Effector memory CD8-positive, alpha-beta T cell (primary cell): ENCODE measurements around the gene MKI67.
"Not testable (repeated sequence)": the region's sequence is repeated elsewhere in the genome, so short reads cannot be mapped to it uniquely, and the experiment has no call there.

Source experiments
- ATAC-seq: fragments of 150-1000 bp; cut with Tn5 transposase; replicated peaks from 2 replicates; pipeline ENCODE4 v1.10.0; 2021; ENCODE audit warnings: mild to moderate bottlenecking, moderate library complexity
- DNase-seq, 3 experiments: peaks; one replicate each; pipeline ENCODE4 v3.0.0; 2021
- H3K27ac Mint-ChIP-seq, 2 donors: one replicate each; pipeline ENCODE4 v1.8.0; 2022; ENCODE audit warnings: mild to moderate bottlenecking in 2 of 2, mixed read lengths in 2 of 2, moderate library complexity in 2 of 2
- H3K27me3 Mint-ChIP-seq, 2 donors: one replicate each; pipeline ENCODE4 v1.8.0; 2022; ENCODE audit warnings: mixed read lengths in 2 of 2
- H3K36me3 Mint-ChIP-seq: one replicate; pipeline ENCODE4 v1.8.0; 2022; ENCODE audit warnings: mild to moderate bottlenecking, moderate library complexity, mixed read lengths; ENCODE audit not compliant: insufficient read depth
- H3K4me1 Mint-ChIP-seq, 2 donors: one replicate each; pipeline ENCODE4 v1.8.0; 2022; ENCODE audit warnings: low read depth in 2 of 2, mixed read lengths in 2 of 2
- H3K4me3 Mint-ChIP-seq, 2 donors: one replicate each; pipeline ENCODE4 v1.8.0; 2022; ENCODE audit warnings: mild to moderate bottlenecking in 2 of 2, mixed read lengths in 2 of 2, moderate library complexity in 2 of 2
- H3K9me3 Mint-ChIP-seq, 2 donors: one replicate each; pipeline ENCODE4 v1.8.0; 2022; ENCODE audit warnings: mixed read lengths in 2 of 2
- total RNA-seq, 9 experiments: gene quantifications; one replicate each; lab custom pipeline; 2026; lab: John Stamatoyannopoulos, UW

MKI67 gene, protein sequence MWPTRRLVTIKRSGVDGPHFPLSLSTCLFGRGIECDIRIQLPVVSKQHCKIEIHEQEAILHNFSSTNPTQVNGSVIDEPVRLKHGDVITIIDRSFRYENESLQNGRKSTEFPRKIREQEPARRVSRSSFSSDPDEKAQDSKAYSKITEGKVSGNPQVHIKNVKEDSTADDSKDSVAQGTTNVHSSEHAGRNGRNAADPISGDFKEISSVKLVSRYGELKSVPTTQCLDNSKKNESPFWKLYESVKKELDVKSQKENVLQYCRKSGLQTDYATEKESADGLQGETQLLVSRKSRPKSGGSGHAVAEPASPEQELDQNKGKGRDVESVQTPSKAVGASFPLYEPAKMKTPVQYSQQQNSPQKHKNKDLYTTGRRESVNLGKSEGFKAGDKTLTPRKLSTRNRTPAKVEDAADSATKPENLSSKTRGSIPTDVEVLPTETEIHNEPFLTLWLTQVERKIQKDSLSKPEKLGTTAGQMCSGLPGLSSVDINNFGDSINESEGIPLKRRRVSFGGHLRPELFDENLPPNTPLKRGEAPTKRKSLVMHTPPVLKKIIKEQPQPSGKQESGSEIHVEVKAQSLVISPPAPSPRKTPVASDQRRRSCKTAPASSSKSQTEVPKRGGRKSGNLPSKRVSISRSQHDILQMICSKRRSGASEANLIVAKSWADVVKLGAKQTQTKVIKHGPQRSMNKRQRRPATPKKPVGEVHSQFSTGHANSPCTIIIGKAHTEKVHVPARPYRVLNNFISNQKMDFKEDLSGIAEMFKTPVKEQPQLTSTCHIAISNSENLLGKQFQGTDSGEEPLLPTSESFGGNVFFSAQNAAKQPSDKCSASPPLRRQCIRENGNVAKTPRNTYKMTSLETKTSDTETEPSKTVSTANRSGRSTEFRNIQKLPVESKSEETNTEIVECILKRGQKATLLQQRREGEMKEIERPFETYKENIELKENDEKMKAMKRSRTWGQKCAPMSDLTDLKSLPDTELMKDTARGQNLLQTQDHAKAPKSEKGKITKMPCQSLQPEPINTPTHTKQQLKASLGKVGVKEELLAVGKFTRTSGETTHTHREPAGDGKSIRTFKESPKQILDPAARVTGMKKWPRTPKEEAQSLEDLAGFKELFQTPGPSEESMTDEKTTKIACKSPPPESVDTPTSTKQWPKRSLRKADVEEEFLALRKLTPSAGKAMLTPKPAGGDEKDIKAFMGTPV (N-terminal part only)
- 1.5 to 73.3 (median 3.6) reads per million in 9 experiments for total RNA-seq

- peaks cover 17% of the 10 kb centered on the region in 2 donors for H3K27me3 Mint-ChIP-seq
- peak; percentile 94 for ATAC-seq
- peaks cover 7 to 15% of the 10 kb centered on the region in 2 donors for H3K4me1 Mint-ChIP-seq
- peak; percentile 83 to 88 (median 85) for DNase-seq
- no peaks in the 10 kb centered on the region for H3K9me3 Mint-ChIP-seq
- peak within 1 kb of the TSS; percentile 89 to 92 for H3K4me3 Mint-ChIP-seq
- peaks cover 20% of the 10 kb centered on the region for H3K36me3 Mint-ChIP-seq
- peak within 1 kb of the TSS; percentile 16 to 85 for H3K27ac Mint-ChIP-seq
These were observed at the start of gene MKI67 for GRCh38 chr10:128125944-128126764. TSS of gene MKI67 (minus strand) at chr10:128126423. CDS start at chr10:128125667, 756 bp downstream.

- DNase-seq (no peak), ATAC-seq (no peak)
- Mint-ChIP-seq H3K36me3 (peaks cover 2% of the 10 kb centered on the region), H3K9me3 (peaks cover 0 to 13% of the 10 kb centered on the region in 2 donors), H3K4me1 (peaks cover 0 to 1% of the 10 kb centered on the region in 2 donors), H3K27me3 (peaks cover 12 to 19% of the 10 kb centered on the region in 2 donors), H3K27ac (no peak overlapping the region), H3K4me3 (no peak overlapping the region)
These were observed 48.6 kb upstream of the MKI67 start for GRCh38 chr10:128174581-128175559.

GRCh38 chr10:128173386-128173785 is 47.2 kb upstream of the MKI67 start:
- Mint-ChIP-seq H3K4me1 (no peaks in the 10 kb centered on the region), H3K27me3 (peaks cover 26 to 34% of the 10 kb centered on the region in 2 donors), H3K36me3 (peaks cover 2% of the 10 kb centered on the region), H3K4me3 (no peak overlapping the region), H3K9me3 (peaks cover 0 to 13% of the 10 kb centered on the region in 2 donors), H3K27ac (no peak overlapping the region)
- no peak for ATAC-seq
- DNase-seq: no peak

DNA sequence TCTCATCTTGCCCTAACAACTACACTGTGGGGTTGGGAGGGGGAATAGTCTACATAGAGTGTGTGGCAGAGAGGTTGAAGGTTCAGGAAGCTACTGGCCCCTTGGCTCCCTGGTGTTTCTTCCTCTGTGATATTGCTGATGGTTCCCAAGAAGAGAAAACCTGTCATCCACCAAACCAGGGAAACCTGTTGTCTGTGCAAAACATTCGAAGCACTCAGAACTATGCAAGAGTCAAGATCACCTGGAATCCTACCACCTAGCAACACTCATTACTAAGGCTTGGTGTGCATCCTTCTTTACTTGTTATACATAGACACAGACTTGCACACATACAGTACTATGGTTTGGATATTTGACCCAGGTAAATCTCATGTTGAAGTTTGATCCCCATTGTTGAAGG is 46.5 kb upstream of the MKI67 start:
- DNase-seq (no peak), ATAC-seq (no peak)
- H3K9me3 Mint-ChIP-seq: peaks cover 0 to 13% of the 10 kb centered on the region in 2 donors
- no peaks in the 10 kb centered on the region for H3K4me1 Mint-ChIP-seq
- H3K27me3 Mint-ChIP-seq: peaks cover 29 to 39% of the 10 kb centered on the region in 2 donors
- H3K27ac Mint-ChIP-seq: no peak overlapping the region
- no peak overlapping the region for H3K4me3 Mint-ChIP-seq
- peaks cover 2% of the 10 kb centered on the region for H3K36me3 Mint-ChIP-seq

DNA sequence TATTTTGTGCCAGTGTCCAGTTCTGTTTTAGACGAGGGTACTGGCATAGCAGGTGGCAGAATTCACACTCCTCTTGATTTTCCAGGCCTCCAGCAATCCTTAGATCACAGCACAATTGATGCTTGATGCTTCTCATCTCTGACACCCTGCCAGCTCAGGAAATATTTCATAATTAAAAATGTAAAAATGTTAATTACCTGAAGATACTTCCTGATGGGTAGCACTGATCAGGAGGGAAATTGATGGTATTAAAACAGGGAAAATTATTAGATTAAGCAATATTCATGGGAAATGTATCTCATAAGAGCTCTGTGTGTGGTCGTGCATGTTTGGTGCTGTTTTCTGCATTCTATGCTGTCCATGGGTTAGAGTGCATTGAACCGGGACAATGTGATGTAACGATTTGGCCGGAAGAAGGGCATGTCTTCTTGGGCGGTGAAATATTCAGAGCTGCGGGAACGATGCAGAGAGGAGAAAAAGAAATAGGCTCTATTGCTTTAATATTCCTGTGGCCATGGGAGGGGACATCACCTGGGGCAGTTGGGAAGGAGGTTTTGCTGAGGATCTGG is 43.7 kb upstream of the MKI67 start:
- no peaks in the 10 kb centered on the region for H3K4me1 Mint-ChIP-seq
- H3K36me3 Mint-ChIP-seq: peaks cover 2% of the 10 kb centered on the region
- H3K27ac Mint-ChIP-seq: no peak overlapping the region
- ATAC-seq: no peak
- H3K9me3 Mint-ChIP-seq: peaks cover 0 to 13% of the 10 kb centered on the region in 2 donors
- H3K27me3 Mint-ChIP-seq: peaks cover 35 to 44% of the 10 kb centered on the region in 2 donors
- H3K4me3 Mint-ChIP-seq: no peak overlapping the region
- no peak for DNase-seq

DNA sequence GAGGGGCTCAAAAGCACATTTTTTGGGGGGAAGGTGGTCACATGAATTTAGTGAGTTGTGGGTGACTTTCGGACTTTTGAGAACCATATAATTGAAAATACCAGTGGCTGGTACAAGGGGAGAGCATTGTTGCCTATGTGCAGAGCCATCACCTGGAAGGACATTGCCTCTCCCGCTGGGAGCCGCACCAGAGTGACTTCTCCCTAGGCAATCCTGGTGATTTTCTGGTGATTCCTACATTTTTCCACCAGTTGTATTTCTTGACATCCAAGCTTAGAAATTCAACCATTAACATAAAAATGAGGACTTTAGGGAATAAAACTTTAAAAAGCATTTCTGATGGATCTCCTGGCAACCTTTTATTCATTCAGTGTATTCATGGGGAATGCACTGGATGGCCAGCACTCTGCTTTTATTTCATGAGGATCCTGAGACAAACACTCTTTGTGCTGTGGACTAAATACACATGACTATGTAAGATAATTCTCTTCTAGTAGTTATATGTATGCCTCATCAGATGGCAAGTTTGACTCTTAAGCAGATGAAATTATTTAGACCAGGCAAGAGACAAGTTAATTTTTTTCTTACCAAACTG is 41.8 kb upstream of the MKI67 start:
- Mint-ChIP-seq H3K9me3 (peaks cover 0 to 5% of the 10 kb centered on the region in 2 donors), H3K27me3 (peaks cover 38 to 42% of the 10 kb centered on the region in 2 donors), H3K4me3 (no peak overlapping the region), H3K4me1 (no peaks in the 10 kb centered on the region), H3K36me3 (no peaks in the 10 kb centered on the region), H3K27ac (no peak overlapping the region)
- DNase-seq (no peak), ATAC-seq (no peak)

GRCh38 chr10:128167123-128167522 is 40.9 kb upstream of the MKI67 start:
- not testable (repeated sequence) for ATAC-seq, DNase-seq, H3K27ac Mint-ChIP-seq, H3K9me3 Mint-ChIP-seq, H3K4me3 Mint-ChIP-seq, H3K36me3 Mint-ChIP-seq, H3K4me1 Mint-ChIP-seq
- peaks cover 33 to 35% of the 10 kb centered on the region in 2 donors for H3K27me3 Mint-ChIP-seq

- Mint-ChIP-seq H3K4me3 (no peak overlapping the region), H3K4me1 (peaks cover 0 to under 1% of the 10 kb centered on the region in 2 donors), H3K9me3 (no peaks in the 10 kb centered on the region), H3K27me3 (peaks cover 37 to 40% of the 10 kb centered on the region in 2 donors), H3K36me3 (no peaks in the 10 kb centered on the region), H3K27ac (no peak overlapping the region)
- DNase-seq (no peak), ATAC-seq (no peak)
These were observed 39.9 kb upstream of the MKI67 start for GRCh38 chr10:128166151-128166550.

- no peak overlapping the region for H3K27ac Mint-ChIP-seq
- peaks cover 39 to 40% of the 10 kb centered on the region in 2 donors for H3K27me3 Mint-ChIP-seq
- H3K9me3 Mint-ChIP-seq: no peaks in the 10 kb centered on the region
- H3K4me1 Mint-ChIP-seq: peaks cover 0 to 3% of the 10 kb centered on the region in 2 donors
- DNase-seq (no peak), ATAC-seq (no peak)
- H3K4me3 Mint-ChIP-seq: no peak overlapping the region
- H3K36me3 Mint-ChIP-seq: no peaks in the 10 kb centered on the region
These were observed 39.3 kb upstream of the MKI67 start for GRCh38 chr10:128165536-128165935.

- ATAC-seq: no peak
- Mint-ChIP-seq H3K27me3 (peaks cover 21 to 22% of the 10 kb centered on the region in 2 donors), H3K4me3 (no peak overlapping the region), H3K9me3 (no peaks in the 10 kb centered on the region), H3K36me3 (peaks cover 3% of the 10 kb centered on the region), H3K27ac (no peak overlapping the region), H3K4me1 (peaks cover 0 to 5% of the 10 kb centered on the region in 2 donors)
- DNase-seq: no peak
These were observed 37.5 kb upstream of the MKI67 start for GRCh38 chr10:128163701-128164100.

DNA sequence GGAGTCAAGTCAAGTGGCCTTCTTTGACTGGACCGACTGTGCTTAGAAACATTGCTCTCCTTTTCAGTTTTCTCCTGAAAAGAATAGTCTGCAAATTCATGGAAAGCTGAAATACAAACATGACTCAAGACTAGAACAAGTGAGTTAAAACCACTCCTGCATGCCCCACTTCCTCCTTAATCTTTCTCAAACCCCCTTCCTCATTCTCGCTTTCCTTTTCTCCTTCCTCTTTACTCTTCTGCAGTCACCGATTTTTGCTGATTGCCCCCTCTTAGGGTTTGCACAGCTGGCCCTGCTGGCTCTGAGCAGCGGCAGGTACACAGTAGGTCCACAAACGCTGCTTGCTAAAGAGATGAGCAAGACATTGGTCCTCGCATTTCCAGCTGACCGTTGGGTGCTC is 34.8 kb upstream of the MKI67 start:
- H3K4me1 Mint-ChIP-seq: peaks cover 0 to 6% of the 10 kb centered on the region in 2 donors
- no peak overlapping the region for H3K27ac Mint-ChIP-seq
- peaks cover 26% of the 10 kb centered on the region in 2 donors for H3K27me3 Mint-ChIP-seq
- ATAC-seq (no peak), DNase-seq (no peak)
- H3K4me3 Mint-ChIP-seq: no peak overlapping the region
- H3K36me3 Mint-ChIP-seq: peaks cover 3% of the 10 kb centered on the region
- no peaks in the 10 kb centered on the region for H3K9me3 Mint-ChIP-seq
